Measurements from ENCODE around the gene ABCC8. TPM values are rescaled to one million over a fixed set of nuclear protein-coding genes. Genes with fewer than 3 reads are reported as not detected.

The ABCC8 gene
- total and polyA plus RNA-seq, 2 donors (not counting 3 experiments of a cell fraction or from before 2014, with no cell fraction given), result not detected

GRCh38 chr11:17383461-17383860 lies 93.2 kb downstream of the ABCC8 start:
- dilution Hi-C loops (cut with MboI; ENCODE audit: extremely low pct_ligation_motif_present, low sequenced_read_pairs) (no loop called here), intact Hi-C loops (cut with micrococcal nuclease) (loop anchor here (10.0 kb wide), 1 partner anchor 599 kb away; no protein-coding TSS in a partner anchor)
- no peak overlapping the region for H3K4me3 ChIP-seq (replicated peaks in 1 of 3; ENCODE audit: insufficient read depth in 1 of 3, low read depth in 1 of 3, low read length in 3 of 3)
- no peak overlapping the region for H2AFZ ChIP-seq (ENCODE audit: low read depth, low read length)
- DNase-seq (ENCODE audit: low read depth, low spot score) (no peak), FAIRE-seq (no peak)
- no peaks in the 10 kb centered on the region for H3K36me3 ChIP-seq (ENCODE audit: control insufficient read depth in 2 of 2, extremely low read depth in 1 of 2, insufficient read depth in 2 of 2, low read length in 2 of 2)
- no peaks in the 10 kb centered on the region for H3K9me3 ChIP-seq (replicated peaks; ENCODE audit: control insufficient read depth, insufficient read depth, low read length)
- no peaks in the 10 kb centered on the region for H3K4me1 ChIP-seq (ENCODE audit: control insufficient read depth, extremely low read depth, insufficient read depth, low read length)
- POLR2A ChIA-PET, result no interaction called here
- CTCF ChIA-PET, result interaction anchor here (0.7 to 5.9 kb wide), 26 partner anchors 8 to 487 kb away, joined by 3 to 184 read pairs (median 5); partner anchors contain the start of genes NCR3LG1 and OTOG
- H3K27me3 ChIP-seq (ENCODE audit: control insufficient read depth in 2 of 2, insufficient read depth in 2 of 2, low read length in 2 of 2), result no peaks in the 10 kb centered on the region
- no TSS peak for BruUV-seq (replicated peaks)
- H3K27ac ChIP-seq (ENCODE audit: insufficient read depth, low read depth, low read length), result no peak overlapping the region
- H3K9ac ChIP-seq (replicated peaks; ENCODE audit: extremely low read depth, insufficient read depth, low read length), result no peak overlapping the region
- H3K79me2 ChIP-seq (ENCODE audit: control insufficient read depth, insufficient read depth, low read length), result no peaks in the 10 kb centered on the region
- H3K4me2 ChIP-seq (ENCODE audit: insufficient read depth, low read length), result no peak overlapping the region
- H4K20me1 ChIP-seq (replicated peaks; ENCODE audit: control insufficient read depth, extremely low read depth, insufficient read depth, low read length), result no peaks in the 10 kb centered on the region
- TF ChIP-seq GATA2 (IDR thresholded peaks at IDR 0.05; ENCODE audit: insufficient read depth, insufficient read length, low read depth, low read length), result no peak
- no peaks in the 10 kb centered on the region for H3K9me1 ChIP-seq (replicated peaks; ENCODE audit: control insufficient read depth, extremely low read depth, insufficient read depth, low read length)

- BruUV-seq (replicated peaks), result no TSS peak
- intact Hi-C loops (cut with micrococcal nuclease) (loop anchor here (10.0 kb wide), 1 partner anchor 597 kb away; no protein-coding TSS in a partner anchor), dilution Hi-C loops (cut with MboI; ENCODE audit: extremely low pct_ligation_motif_present, low sequenced_read_pairs) (no loop called here)
- H3K36me3 ChIP-seq (ENCODE audit: control insufficient read depth in 2 of 2, extremely low read depth in 1 of 2, insufficient read depth in 2 of 2, low read length in 2 of 2), result no peaks in the 10 kb centered on the region
- no peak for TF ChIP-seq JUN (IDR thresholded peaks at IDR 0.05; ENCODE audit: borderline replicate concordance, insufficient read depth, insufficient read length, low read depth)
- DNase-seq (ENCODE audit: low read depth, low spot score) (no peak), FAIRE-seq (no peak)
- H3K9me1 ChIP-seq (replicated peaks; ENCODE audit: control insufficient read depth, extremely low read depth, insufficient read depth, low read length), result no peaks in the 10 kb centered on the region
- H2AFZ ChIP-seq (ENCODE audit: low read depth, low read length), result no peak overlapping the region
- H3K4me3 ChIP-seq (replicated peaks in 1 of 3; ENCODE audit: insufficient read depth in 1 of 3, low read depth in 1 of 3, low read length in 3 of 3), result no peak overlapping the region
- H4K20me1 ChIP-seq (replicated peaks; ENCODE audit: control insufficient read depth, extremely low read depth, insufficient read depth, low read length), result no peaks in the 10 kb centered on the region
- ChIA-PET CTCF (interaction anchor here (0.9 to 5.9 kb wide), 5 partner anchors 16 to 152 kb away, joined by 3 to 184 read pairs (median 38); partner anchors contain the start of gene NCR3LG1), POLR2A (no interaction called here)
- H3K9ac ChIP-seq (replicated peaks; ENCODE audit: extremely low read depth, insufficient read depth, low read length), result no peak overlapping the region
- no peaks in the 10 kb centered on the region for H3K79me2 ChIP-seq (ENCODE audit: control insufficient read depth, insufficient read depth, low read length)
- no peaks in the 10 kb centered on the region for H3K9me3 ChIP-seq (replicated peaks; ENCODE audit: control insufficient read depth, insufficient read depth, low read length)
- H3K4me2 ChIP-seq (ENCODE audit: insufficient read depth, low read length), result no peak overlapping the region
- no peaks in the 10 kb centered on the region for H3K4me1 ChIP-seq (ENCODE audit: control insufficient read depth, extremely low read depth, insufficient read depth, low read length)
- no peak overlapping the region for H3K27ac ChIP-seq (ENCODE audit: insufficient read depth, low read depth, low read length)
- H3K27me3 ChIP-seq (ENCODE audit: control insufficient read depth in 2 of 2, insufficient read depth in 2 of 2, low read length in 2 of 2), result no peaks in the 10 kb centered on the region
Measured at GRCh38 chr11:17382046-17382728, 94.5 kb downstream of the ABCC8 start.

All from endothelial cell of umbilical vein (primary cell).